Peyer's patch (tissue), 4 donors: Measurements from ENCODE around the gene NELFB. TPM values are rescaled to one million over a fixed set of nuclear protein-coding genes. Genes with fewer than 3 reads are reported as not detected.

Experiments used
- DNase-seq, 3 donors: peaks; one replicate each; pipeline ENCODE4 v3.0.0-alpha.2; 2017 to 2019
- H3K27ac ChIP-seq, 4 donors: fragments of 200-600 bp; sonication (generic); one replicate each; pipeline ENCODE4 v1.5.1; 2016 to 2019
- H3K27me3 ChIP-seq, 2 donors: fragments of 200-600 bp; sonication (generic); one replicate each; pipeline ENCODE4 v1.5.1; 2019
- H3K36me3 ChIP-seq, 3 donors: fragments of 200-600 bp; sonication (generic); one replicate each; pipeline ENCODE4 v1.5.1; 2016 to 2019
- H3K4me1 ChIP-seq, 4 donors: fragments of 200-600 bp; sonication (generic); one replicate each; pipeline ENCODE4 v1.5.1; 2016 to 2019
- H3K4me3 ChIP-seq, 4 donors: fragments of 200-600 bp; sonication (generic); 1 replicate in 3 of 4; 2 replicates in 1 of 4; pipeline ENCODE4 v1.5.1; 2016 to 2019; ENCODE audit warnings: mild to moderate bottlenecking in 1 of 4
- H3K9me3 ChIP-seq, 4 donors: fragments of 200-600 bp; sonication (generic); one replicate each; pipeline ENCODE4 v1.5.1; 2016 to 2019; ENCODE audit warnings: mild to moderate bottlenecking in 1 of 4
- CTCF ChIP-seq, 6 experiments: fragments of 450-650 bp in 4 of 6; fragments of 200-600 bp in 2 of 6; sonication (generic) in 1 of 6; IDR thresholded peaks; one replicate each; pipeline ENCODE4 v1.5.1; 2017 to 2019; ENCODE audit warnings: antibody characterized with exemption in 6 of 6, mild to moderate bottlenecking in 3 of 6, moderate library complexity in 1 of 6
- POLR2A ChIP-seq, 2 donors: fragments of 450-650 bp; IDR thresholded peaks; one replicate each; pipeline ENCODE4 v1.5.1; 2017; ENCODE audit warnings: antibody characterized with exemption in 2 of 2, mild to moderate bottlenecking in 2 of 2, moderate library complexity in 2 of 2
- total RNA-seq, 4 donors: library from RNA; depleted of rRNA; stranded (reverse); fragments of >200 nt; gene quantifications; one replicate each; pipeline ENCODE4 v1.1.0, GENCODE V29; 2016

Gene NELFB
- total RNA-seq, 4 donors from 2014 or later = 47.4 to 57.8 (median 50.2) TPM

GRCh38 chr9:137275588-137276472 lies 20.7 kb downstream of the NELFB start:
- no peak for DNase-seq
- Histone ChIP-seq H3K27ac (peak overlapping the region; percentile 83 to 92 (median 86)), H3K9me3 (no peaks in the 10 kb centered on the region), H3K4me3 (no peak overlapping the region), H3K4me1 (peaks cover 11 to 42% (median 21%) of the 10 kb centered on the region in 4 donors), H3K27me3 (no peaks in the 10 kb centered on the region), H3K36me3 (peaks cover 0 to 35% (median 3%) of the 10 kb centered on the region in 3 donors)
- TF ChIP-seq CTCF (IDR thresholded peaks at IDR 0.05) (no peak), POLR2A (IDR thresholded peaks at IDR 0.05) (no peak)

GRCh38 chr9:137276473-137277328 lies 21.6 kb downstream of the NELFB start:
- Histone ChIP-seq H3K36me3 (peaks cover 0 to 31% (median 3%) of the 10 kb centered on the region in 3 donors), H3K27me3 (no peaks in the 10 kb centered on the region), H3K4me1 (peaks cover 11 to 46% (median 21%) of the 10 kb centered on the region in 4 donors), H3K4me3 (peak overlapping the region; percentile 56 to 75 (median 66)), H3K27ac (peak overlapping the region; percentile 83 to 92 (median 86)), H3K9me3 (no peaks in the 10 kb centered on the region)
- peak; percentile 59 to 78 (median 69) for DNase-seq
- TF ChIP-seq POLR2A (IDR thresholded peaks at IDR 0.05) (no peak), CTCF (IDR thresholded peaks at IDR 0.05) (no peak)

DNA sequence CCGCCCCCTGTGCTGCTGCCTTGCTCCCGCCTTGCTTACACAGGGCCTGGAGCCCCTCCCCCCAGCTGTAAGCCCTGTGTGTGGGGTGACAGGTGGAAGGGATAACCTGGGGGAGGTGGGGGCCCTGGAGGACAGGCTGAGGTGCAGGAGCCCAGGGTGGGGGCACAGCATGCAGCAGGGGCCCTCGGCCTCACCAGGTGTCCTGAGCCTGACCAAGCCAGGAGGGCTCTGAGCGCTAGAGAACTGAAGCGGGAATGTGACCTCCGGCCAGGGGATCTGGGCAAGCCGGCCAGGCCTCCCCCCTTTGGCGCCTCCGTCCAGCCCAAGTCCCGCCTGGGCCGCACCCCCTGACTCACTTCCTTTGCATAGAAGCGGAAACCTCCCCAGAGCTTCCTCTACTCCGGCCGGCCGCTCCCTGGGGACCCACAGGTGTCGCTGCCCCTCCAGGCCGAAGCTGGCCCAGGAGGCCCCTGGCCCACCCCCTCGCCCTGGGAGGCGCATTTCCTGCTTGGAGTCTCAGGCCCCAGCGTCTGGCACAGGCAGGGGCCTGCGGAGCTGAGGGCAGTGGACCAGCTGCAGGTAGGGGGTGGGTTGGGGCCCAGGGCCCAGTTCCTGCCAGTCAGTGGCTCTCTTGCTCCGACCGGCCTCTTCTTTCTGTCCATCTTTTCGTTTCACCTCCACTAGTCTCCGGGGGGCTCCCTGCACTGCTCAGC lies 22.4 kb downstream of the NELFB start, which contains the start of gene TOR4A:
Gene TOR4A (plus strand): TSS at position 398 of the 713 bp plus-strand sequence. CDS start 964 bp downstream, outside the sequence.
- peak; percentile 79 to 92 for TF ChIP-seq POLR2A (IDR thresholded peaks at IDR 0.05)
- TF ChIP-seq CTCF (IDR thresholded peaks at IDR 0.05) = peak in 5 of 6 experiments; percentile 7 to 50 (median 38)
- H3K9me3 ChIP-seq = no peaks in the 10 kb centered on the region
- peaks cover 11 to 46% (median 21%) of the 10 kb centered on the region in 4 donors for H3K4me1 ChIP-seq
- H3K4me3 ChIP-seq = peak within 1 kb of the TSS; percentile 56 to 75 (median 66)
- no peaks in the 10 kb centered on the region for H3K27me3 ChIP-seq
- peak within 1 kb of the TSS; percentile 83 to 92 (median 86) for H3K27ac ChIP-seq
- peaks cover 0 to 24% (median 3%) of the 10 kb centered on the region in 3 donors for H3K36me3 ChIP-seq
- DNase-seq = peak; percentile 90 to 95 (median 92)

GRCh38 chr9:137278061-137278701 lies 23.1 kb downstream of the NELFB start:
- Histone ChIP-seq H3K27ac (peak overlapping the region; percentile 83 to 92 (median 86)), H3K36me3 (peaks cover 0 to 17% (median 3%) of the 10 kb centered on the region in 3 donors), H3K4me3 (peak overlapping the region; percentile 56 to 75 (median 66)), H3K27me3 (no peaks in the 10 kb centered on the region), H3K9me3 (no peaks in the 10 kb centered on the region), H3K4me1 (peaks cover 11 to 46% (median 21%) of the 10 kb centered on the region in 4 donors)
- TF ChIP-seq POLR2A (IDR thresholded peaks at IDR 0.05) = no peak
- TF ChIP-seq CTCF (IDR thresholded peaks at IDR 0.05) = no peak
- peak; percentile 66 to 70 (median 67) for DNase-seq
